ENCODE results near the gene ZC3H15. TPM values are rescaled to one million over a fixed set of nuclear protein-coding genes. Genes with fewer than 3 reads are reported as not detected.
"Not testable (repeated sequence)": the region's sequence is repeated elsewhere in the genome, so short reads cannot be mapped to it uniquely, and the experiment has no call there.

ZC3H15 gene
- total RNA-seq, 1 donor from 2014 or later, result 73.1 TPM

DNA sequence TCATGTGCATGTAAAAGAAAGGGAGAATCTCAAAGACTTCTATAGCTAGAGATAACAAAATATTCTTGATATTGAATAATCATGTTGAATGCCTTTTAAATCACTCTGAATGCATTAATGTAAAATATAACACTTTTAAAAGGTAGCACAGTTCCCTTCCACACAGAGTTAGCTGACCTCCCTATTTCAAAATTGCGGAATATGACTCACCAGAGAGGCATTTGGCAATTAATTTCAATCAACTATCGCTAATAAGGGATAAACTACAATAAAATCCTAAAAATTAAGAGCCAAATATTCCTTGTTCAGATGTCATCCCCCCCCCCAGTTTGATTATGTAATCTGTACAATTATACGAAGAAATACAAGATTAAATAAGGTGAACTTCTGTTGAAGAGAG lies 29.3 kb downstream of the ZC3H15 start:
- TF ChIP-seq CTCF (conservative IDR thresholded peaks at IDR 0.05), result no peak
- peaks cover 10% of the 10 kb centered on the region for H3K4me1 Mint-ChIP-seq
- H3K4me3 Mint-ChIP-seq, result no peak overlapping the region
- H3K36me3 Mint-ChIP-seq (ENCODE audit: low read depth), result peaks cover 10% of the 10 kb centered on the region
- DNase-seq (ENCODE audit: low read depth, low spot score), result no peak
- no peaks in the 10 kb centered on the region for H3K9me3 Mint-ChIP-seq
- H3K27me3 Mint-ChIP-seq (ENCODE audit: low read depth), result no peaks in the 10 kb centered on the region
- H3K27ac Mint-ChIP-seq (ENCODE audit: unreplicated experiment), result no peak overlapping the region

- no peak for DNase-seq (ENCODE audit: low read depth, low spot score)
- TF ChIP-seq CTCF (conservative IDR thresholded peaks at IDR 0.05), result no peak
- H3K27me3 Mint-ChIP-seq (ENCODE audit: low read depth), result no peaks in the 10 kb centered on the region
- H3K27ac Mint-ChIP-seq (ENCODE audit: unreplicated experiment), result no peak overlapping the region
- no peak overlapping the region for H3K4me3 Mint-ChIP-seq
- no peaks in the 10 kb centered on the region for H3K9me3 Mint-ChIP-seq
- H3K36me3 Mint-ChIP-seq (ENCODE audit: low read depth), result peaks cover 15% of the 10 kb centered on the region
- peaks cover 10% of the 10 kb centered on the region for H3K4me1 Mint-ChIP-seq
Observed at GRCh38 chr2:186516396-186516795, 30.3 kb downstream of the ZC3H15 start.

DNA sequence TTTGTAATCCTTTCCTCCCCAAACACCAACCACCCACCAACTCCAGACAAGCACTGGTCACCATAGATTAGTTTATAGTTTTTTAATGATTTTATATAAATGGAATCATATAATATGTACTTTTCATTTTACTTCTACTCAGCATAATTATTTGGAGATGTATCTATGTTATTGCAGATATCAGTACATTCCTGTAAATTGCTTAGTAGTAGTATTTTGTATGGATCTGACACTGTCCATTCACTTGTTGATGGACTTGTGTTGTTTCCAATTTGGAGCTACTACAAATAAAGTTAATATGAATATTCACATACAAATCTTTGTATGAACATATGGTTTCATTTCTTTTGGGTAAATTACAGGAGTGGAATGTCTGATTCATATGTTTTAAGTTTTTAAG lies 31.0 kb downstream of the ZC3H15 start:
- H3K36me3 Mint-ChIP-seq (ENCODE audit: low read depth), result peaks cover 22% of the 10 kb centered on the region
- no peak for DNase-seq (ENCODE audit: low read depth, low spot score)
- H3K9me3 Mint-ChIP-seq, result peaks cover 4% of the 10 kb centered on the region
- no peak overlapping the region for H3K27ac Mint-ChIP-seq (ENCODE audit: unreplicated experiment)
- TF ChIP-seq CTCF (conservative IDR thresholded peaks at IDR 0.05), result no peak
- no peaks in the 10 kb centered on the region for H3K27me3 Mint-ChIP-seq (ENCODE audit: low read depth)
- no peak overlapping the region for H3K4me3 Mint-ChIP-seq
- H3K4me1 Mint-ChIP-seq, result peaks cover 10% of the 10 kb centered on the region

DNA sequence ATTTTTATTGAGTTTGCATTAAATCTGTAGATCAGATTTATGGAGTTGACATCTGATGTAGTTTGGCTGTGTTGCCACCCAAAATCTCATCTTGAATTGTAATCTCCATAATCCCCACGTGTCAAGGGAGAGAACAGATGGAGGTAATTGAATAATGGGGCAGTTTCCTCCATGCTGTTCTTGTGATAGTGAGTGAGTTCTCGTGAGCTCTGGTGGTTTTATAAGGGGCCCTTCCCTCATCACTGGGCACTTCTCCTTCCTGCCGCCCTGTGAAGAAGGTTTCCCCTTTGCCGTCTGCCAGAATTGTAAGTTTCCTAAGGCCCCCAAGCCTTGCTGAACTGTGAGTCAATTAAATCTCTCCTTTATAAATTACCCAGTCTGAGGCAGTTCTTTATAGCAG lies 32.2 kb downstream of the ZC3H15 start:
- Mint-ChIP-seq H3K4me3 (no peak overlapping the region), H3K27ac (ENCODE audit: unreplicated experiment) (peak overlapping the region; percentile 4)

DNA sequence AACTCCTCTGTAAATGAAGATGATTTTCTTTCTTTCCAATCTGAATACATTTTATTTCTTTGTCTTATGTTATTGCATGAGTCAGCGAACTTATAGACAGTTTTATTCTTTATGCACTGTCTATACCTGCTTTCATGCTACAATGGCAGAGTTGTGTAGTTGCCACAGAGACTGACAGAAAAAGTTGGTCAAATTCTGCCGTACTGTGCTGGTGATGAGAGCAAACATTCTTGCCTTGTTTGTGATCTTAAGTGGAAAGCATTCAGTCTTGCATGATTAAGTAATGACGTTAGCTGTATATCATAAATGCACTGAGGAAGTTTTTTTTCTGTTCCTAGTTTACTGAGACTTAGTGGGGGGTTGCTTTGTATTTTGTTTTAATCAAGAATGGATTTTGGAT lies 32.9 kb downstream of the ZC3H15 start:
- no peak for TF ChIP-seq CTCF (conservative IDR thresholded peaks at IDR 0.05)
- H3K27ac Mint-ChIP-seq (ENCODE audit: unreplicated experiment), result no peak overlapping the region
- H3K36me3 Mint-ChIP-seq (ENCODE audit: low read depth), result peaks cover 23% of the 10 kb centered on the region
- H3K4me3 Mint-ChIP-seq, result no peak overlapping the region
- H3K27me3 Mint-ChIP-seq (ENCODE audit: low read depth), result no peaks in the 10 kb centered on the region
- DNase-seq (ENCODE audit: low read depth, low spot score), result no peak
- H3K9me3 Mint-ChIP-seq, result peaks cover 4% of the 10 kb centered on the region
- H3K4me1 Mint-ChIP-seq, result peaks cover 10% of the 10 kb centered on the region

More for the DNA sequence above, 32.2 kb downstream of the ZC3H15 start:
- Mint-ChIP-seq H3K4me1 (peaks cover 10% of the 10 kb centered on the region), H3K27me3 (ENCODE audit: low read depth) (no peaks in the 10 kb centered on the region), H3K36me3 (ENCODE audit: low read depth) (peaks cover 23% of the 10 kb centered on the region), H3K9me3 (peaks cover 4% of the 10 kb centered on the region)
- no peak for DNase-seq (ENCODE audit: low read depth, low spot score)
- no peak for TF ChIP-seq CTCF (conservative IDR thresholded peaks at IDR 0.05)

GRCh38 chr2:186521570-186522153 lies 35.6 kb downstream of the ZC3H15 start:
- H3K4me1 Mint-ChIP-seq; H3K27ac Mint-ChIP-seq (ENCODE audit: unreplicated experiment); DNase-seq (ENCODE audit: low read depth, low spot score); H3K27me3 Mint-ChIP-seq (ENCODE audit: low read depth); H3K9me3 Mint-ChIP-seq; H3K4me3 Mint-ChIP-seq: not testable (repeated sequence)
- H3K36me3 Mint-ChIP-seq (ENCODE audit: low read depth), result peaks cover 29% of the 10 kb centered on the region
